GM19372 (cell line): ENCODE results near the gene SLC5A10.

ENCODE experiments used
- ATAC-seq: cut with Tn5 transposase; IDR thresholded peaks from one replicate; pipeline ENCODE4 v1.9.1; 2021; ENCODE audit warnings: mild to moderate bottlenecking, low read depth, moderate library complexity; ENCODE audit not compliant: unreplicated experiment

The SLC5A10 gene

GRCh38 chr17:19000531-19001325 lies 48.8 kb downstream of the SLC5A10 start:
- ATAC-seq = no peak

GRCh38 chr17:19001907-19002590 lies 50.1 kb downstream of the SLC5A10 start:
- ATAC-seq = no peak

- ATAC-seq = no peak
Measured at GRCh38 chr17:19002805-19003542, 51.0 kb downstream of the SLC5A10 start.

- ATAC-seq = peak; percentile 21
Measured at GRCh38 chr17:19003543-19004420, 51.8 kb downstream of the SLC5A10 start.

DNA sequence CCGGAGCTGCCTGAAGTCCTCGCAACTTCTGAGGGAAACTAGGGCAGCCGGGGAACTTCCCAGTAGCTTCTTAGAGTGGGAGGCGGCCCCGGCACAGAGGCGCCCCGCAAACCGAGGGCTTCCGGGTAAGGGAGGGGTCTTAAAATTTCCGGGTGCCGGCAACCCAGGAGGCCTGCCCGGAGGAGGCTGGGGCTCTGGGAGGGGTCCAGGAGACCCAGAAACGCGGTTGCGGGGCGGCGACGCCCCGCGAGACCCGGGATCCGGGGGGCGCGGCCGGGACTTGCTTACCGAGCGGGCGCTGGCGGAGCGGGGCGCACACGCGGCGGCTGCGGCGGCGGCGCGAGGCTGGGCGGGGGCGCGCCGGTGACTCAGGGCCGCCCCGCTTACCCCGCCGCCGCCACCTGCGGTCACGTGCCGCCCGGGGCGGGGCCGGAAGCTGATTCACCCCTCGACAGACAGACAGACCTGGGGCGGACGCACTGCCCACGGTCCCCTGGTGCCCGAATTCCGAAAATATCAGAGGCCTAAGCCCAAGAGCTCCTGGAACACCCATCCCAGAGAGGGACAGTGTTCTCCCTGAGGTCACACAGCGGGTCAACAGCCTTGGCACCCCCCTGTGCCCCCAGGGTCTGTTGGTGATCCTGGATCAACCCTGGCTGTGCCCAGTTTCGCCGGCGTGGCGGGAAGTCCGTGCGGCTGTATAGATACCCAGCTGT lies 52.6 kb downstream of the SLC5A10 start, which contains the start of gene FAM83G:
Gene FAM83G (minus strand): TSS at position 344 of the 716 bp plus-strand sequence. CDS start 723 bp downstream, outside the sequence.
- ATAC-seq = peak; percentile 66

DNA sequence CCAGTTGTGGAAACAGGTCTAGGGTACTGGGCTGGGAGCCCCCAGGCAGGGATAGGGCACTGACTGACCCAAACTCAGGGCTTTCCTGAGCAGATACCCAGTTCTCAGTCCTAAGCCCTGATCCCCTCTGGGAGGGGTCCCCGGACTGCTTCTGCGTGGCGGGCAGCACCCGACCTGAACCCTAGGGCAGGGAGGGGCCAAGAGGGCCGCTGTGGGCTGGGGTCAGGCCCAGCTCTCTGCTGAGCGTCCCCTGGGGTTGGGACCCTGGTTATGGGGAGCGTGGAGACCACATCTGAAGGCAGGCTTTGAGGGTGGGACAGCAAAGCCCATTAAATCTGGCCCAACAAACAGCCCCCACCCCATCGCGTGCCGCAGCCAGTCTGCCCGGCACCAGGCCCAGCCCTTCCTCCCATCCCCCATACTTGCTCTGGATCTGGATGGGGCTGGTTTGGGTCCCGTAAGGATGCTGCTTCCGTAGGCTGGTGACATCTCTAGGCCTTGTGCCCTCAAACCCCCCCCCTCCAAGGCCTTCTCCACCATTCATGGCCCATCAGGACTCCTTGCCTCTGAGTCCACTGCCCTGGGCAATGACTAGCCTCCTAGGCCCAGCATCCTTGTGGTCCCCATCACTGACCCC lies 53.3 kb downstream of the SLC5A10 start:
- ATAC-seq = no peak

DNA sequence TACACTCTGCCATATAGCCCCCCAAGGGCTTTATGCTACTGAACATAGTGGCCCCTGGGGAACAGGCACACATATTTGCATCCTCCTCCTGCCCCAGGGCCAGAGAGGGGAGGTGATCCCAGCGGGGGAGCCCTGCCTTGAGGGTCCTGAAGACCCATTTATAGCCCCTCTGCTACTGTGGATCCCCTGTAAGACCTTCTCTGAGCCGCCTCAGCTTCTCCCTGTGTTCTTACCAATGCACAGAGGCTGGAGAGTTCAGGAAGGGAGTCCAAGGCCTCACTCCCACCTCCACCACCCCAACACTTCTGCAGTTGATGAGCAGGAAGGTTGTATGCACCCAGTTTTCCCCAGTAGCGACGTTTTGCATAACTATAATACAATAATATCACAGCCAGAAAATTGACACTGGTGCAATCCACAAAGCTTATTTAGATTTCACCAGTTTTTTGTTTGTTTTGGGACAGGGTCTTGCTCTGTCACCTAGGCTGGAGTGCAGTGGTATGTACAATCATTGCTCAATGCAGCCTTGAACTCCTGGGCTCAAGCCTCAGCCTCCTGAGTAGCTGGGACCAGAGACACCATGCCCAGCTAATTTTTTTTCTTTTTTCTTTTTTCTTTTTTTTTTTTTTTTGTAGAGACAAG lies 53.9 kb downstream of the SLC5A10 start:
- no peak for ATAC-seq

GRCh38 chr17:19006698-19007097 lies 54.7 kb downstream of the SLC5A10 start:
- ATAC-seq = no peak

DNA sequence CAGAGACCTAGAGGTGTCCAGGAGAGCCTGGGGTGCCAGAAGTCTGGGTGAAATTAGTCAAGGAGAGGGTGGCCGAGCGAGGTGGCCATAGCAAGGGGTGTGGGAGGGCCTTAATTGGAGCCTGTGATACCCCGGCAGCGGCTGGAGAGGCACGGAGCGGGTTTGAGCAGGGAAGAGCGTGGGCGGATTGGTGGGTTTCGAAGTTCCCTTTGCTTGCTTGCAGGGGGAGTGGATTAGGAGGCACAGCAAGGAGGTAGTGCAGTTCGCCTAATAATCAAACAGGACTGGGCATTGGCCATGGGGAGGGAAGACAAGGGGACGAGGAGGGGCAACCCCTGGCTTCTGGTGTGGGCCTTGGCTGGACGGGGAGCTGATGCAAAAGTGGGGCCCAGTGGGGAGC lies 58.0 kb downstream of the SLC5A10 start:
- no peak for ATAC-seq

GRCh38 chr17:19010729-19011505 lies 59.0 kb downstream of the SLC5A10 start:
- no peak for ATAC-seq

GRCh38 chr17:19011581-19011980 lies 59.6 kb downstream of the SLC5A10 start:
- no peak for ATAC-seq

- ATAC-seq = no peak
Measured at GRCh38 chr17:19012171-19013080, 60.5 kb downstream of the SLC5A10 start.

DNA sequence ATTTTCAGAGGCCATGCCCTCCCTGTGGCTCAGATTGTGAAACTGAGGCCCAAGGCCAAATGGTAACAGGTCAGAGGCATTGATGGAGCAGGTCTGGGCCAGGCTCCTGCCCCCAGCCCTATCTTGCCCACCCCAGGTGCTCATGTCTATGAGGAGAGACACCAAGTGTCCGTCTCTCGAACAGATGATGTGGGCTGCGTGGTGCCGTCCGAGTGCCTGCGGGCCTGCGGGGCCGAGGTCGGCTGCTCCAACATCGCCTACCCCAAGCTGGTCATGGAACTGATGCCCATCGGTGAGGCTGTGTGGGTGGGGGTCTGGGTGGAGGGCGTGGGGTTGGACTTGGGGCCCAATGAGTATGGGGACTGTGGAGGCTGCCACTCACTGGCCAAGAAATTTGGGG lies 61.3 kb downstream of the SLC5A10 start:
- no peak for ATAC-seq

DNA sequence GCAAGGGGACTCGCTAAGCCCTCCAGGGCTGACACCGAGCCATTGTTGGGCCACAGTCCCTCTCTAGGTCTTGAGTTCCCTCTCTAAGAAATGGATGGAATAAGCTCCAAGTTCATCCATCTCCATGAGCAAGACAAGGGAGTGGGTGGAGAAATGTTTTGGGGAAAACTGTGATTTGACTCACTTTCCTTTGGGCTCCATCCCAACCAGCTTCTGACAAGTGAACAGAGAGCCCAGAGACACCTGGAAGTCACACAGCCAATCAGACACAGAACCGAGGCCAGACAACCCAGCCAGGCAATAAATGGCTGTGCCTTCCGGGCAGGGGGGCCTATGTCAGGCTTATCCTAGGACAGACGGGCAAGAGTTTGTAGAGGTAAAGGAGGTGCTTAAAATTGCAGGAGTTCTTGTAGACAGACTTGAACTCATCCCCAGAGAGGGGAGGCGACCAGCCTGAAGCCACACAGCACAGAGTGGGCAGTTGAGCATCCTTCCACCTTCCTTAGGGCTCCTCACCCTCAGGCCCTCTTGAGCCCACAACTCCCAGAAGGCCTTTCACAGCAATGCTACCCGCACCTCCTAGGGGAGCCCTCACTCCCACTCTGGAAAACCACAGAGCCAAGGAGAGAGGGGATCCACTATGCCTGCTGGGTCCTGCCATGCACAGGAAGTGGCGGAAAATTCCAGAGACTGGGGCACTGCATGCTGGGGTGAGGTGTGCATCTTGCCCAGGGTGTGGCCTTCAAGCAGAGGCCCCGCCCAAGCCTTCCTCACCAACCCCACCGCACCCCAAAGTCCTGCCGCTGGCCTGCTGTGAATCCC lies 62.1 kb downstream of the SLC5A10 start:
- ATAC-seq = no peak

DNA sequence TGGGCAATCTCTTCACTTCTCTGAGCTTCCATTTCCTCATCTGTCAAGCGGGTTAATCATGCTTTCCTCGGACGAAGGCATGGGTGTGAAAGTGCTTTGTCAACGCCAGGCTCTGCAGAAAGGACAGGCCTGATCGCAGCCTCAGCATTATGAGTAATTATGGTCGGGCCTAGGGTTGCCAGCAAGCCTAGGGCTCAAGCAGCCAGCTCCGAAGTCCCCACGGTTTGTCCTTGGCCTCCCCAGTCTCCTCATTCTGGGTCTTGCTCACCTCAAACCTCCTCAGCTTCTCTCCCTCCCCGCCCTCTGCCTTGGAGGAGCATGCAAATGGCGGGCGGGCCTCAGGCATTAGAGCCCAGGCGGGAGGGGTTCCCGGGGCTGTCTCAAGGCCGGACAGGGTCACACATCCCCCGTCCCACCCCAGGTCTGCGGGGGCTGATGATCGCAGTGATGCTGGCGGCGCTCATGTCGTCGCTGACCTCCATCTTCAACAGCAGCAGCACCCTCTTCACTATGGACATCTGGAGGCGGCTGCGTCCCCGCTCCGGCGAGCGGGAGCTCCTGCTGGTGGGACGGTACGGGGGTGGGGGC lies 62.8 kb downstream of the SLC5A10 start:
- ATAC-seq = no peak

GRCh38 chr17:19015428-19015827 lies 63.5 kb downstream of the SLC5A10 start:
- no peak for ATAC-seq
